HG03175 (cell line): ENCODE data around the gene RAP1GAP.
"Not testable (repeated sequence)": the region's sequence is repeated elsewhere in the genome, so short reads cannot be mapped to it uniquely, and the experiment has no call there.

ENCODE experiments used
- ATAC-seq: cut with Tn5 transposase; IDR thresholded peaks from one replicate; pipeline ENCODE4 v1.9.1; 2021; ENCODE audit warnings: mild to moderate bottlenecking, moderate library complexity; ENCODE audit not compliant: unreplicated experiment

The RAP1GAP gene

DNA sequence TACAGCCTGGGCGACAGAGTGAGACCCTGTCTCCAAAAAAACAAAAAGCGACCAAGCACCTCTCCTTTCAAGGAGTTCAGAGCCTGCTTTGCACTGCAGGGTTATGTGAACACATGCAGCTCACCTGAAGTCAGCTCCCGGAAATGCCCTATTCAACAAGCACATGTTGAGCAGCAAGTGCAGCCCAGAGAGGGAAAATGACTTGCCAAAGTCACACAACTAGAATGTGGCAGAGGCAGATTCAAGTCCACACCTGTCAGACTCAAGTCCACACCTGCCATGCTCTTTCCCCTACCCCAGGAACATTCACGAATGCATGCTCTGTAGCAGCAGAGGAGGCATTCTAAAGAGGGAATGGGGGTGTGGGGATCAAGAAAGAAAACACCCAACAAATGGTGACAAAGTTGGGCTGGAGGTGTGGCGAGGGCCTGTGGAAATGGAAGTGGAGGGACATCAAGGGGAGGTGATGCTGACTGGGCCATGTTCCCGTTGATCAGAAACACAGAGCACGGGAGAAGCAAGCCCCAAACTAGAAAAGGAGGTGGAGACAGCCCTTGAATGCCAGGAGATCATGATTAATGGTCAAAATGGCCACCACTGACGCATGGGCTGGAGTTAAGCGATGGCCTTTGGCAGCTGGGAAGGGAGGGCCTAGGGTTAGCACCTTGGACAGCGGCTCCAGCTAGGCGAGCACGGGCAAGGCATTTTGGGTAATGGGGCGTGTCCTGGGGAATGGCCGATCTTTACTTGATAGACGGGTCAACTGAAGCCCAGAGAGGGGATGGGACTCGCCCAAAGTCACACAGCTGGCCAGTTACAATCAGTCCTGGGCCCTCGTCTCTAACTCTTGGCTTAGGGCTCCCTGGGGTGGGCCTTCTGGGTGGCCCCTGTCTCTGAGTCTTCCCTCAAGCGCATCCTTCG lies 21.5 kb downstream of the RAP1GAP start:
- no peak for ATAC-seq

DNA sequence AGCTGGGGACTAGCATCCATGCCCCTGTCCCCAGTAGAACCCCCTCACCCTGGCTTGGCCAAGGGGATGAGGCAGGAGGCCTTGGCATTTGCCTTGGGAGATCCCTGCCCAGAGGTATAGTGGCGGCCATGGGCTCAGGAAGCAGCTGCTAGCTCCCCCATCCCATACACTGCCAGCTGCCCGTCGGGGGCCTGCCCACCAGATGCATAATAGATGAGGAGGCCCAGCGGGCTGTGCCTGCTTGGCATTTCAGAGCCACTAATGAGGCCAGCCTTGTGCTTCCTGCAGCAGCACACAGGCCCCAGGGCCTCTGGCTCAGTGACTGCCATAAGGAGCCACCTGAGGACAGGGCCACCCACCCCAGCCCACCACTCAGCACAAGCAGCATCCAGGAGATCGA lies 23.6 kb downstream of the RAP1GAP start:
- no peak for ATAC-seq

- no peak for ATAC-seq
Measured at GRCh38 chr1:21644906-21645305, 24.3 kb downstream of the RAP1GAP start.

DNA sequence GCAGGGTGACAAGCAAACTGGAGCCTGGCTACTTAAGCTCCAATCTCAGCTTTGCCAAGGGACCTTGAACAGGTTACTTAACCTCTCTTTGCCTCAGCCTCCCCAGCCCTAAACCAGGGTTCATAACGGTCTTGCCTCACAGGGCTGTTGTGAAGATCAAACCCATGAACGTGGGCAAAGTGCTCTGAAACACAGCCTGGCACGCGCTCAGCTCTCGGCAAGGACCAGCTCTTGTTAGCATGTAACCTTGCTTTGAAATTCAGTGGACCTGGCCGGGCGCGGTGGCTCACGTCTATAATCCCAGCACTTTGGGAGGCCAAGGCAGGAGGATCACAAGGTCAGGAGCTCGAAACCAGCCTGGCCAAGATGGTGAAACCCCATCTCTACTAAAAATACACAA lies 24.8 kb downstream of the RAP1GAP start:
- ATAC-seq, result no peak

DNA sequence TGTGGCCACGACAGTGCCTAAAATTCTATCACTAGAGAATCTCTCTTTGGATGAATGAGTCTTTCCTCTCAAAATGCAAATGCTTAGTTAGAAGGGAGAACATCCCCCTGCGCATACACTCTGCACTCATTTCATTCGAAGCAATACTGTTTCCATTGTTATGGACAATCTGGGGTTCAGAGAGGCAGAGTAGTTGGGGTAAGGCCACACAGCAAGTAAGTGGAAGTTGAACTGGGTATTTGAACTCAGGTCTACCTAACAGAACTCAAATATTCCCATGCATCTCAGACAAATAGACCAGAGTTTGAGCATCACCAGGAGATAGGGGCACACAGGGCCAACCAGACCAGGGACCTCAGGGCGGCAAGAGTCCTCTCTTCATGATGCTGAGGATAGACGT lies 25.5 kb downstream of the RAP1GAP start:
- ATAC-seq, result no peak

DNA sequence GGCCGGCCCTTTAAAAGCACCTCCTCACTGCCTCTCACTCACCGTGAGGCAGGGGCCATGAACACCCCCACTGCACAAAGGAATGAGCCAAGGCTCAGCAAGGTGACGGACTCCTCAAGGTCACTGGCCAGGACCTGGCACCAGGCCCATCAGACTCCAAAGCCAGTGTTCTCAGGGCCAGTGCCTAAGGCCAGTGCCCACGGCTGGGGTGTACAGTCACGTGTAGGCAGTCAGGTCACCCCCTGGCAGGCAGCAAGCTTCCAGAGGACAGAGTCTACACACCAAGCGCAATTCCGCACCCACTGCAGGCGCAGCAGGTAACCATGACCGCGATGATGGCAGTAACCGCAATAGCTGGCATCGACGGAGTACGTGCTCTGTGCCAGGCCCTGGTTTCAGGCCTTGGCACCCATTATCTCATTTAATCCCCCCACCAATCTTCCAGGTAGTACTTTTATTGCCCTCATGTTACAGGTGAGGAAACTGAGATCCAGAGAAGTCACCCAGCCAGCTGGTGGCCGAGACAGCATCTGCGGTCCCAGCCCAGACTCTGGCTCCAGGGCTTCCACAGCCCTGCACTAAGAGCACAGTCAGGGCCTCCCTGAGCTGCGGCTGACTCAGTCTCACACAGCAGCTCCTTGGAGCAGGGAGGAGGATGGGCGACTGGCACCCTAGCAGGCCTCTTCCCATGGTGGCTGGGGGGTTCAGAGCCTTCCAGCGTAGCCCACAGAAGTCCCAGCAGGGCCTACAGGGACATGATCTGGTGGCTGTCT lies 27.0 kb downstream of the RAP1GAP start:
- no peak for ATAC-seq

- ATAC-seq, result no peak
Measured at GRCh38 chr1:21641537-21641936, 27.6 kb downstream of the RAP1GAP start.

- no peak for ATAC-seq
Measured at GRCh38 chr1:21641076-21641475, 28.1 kb downstream of the RAP1GAP start.

DNA sequence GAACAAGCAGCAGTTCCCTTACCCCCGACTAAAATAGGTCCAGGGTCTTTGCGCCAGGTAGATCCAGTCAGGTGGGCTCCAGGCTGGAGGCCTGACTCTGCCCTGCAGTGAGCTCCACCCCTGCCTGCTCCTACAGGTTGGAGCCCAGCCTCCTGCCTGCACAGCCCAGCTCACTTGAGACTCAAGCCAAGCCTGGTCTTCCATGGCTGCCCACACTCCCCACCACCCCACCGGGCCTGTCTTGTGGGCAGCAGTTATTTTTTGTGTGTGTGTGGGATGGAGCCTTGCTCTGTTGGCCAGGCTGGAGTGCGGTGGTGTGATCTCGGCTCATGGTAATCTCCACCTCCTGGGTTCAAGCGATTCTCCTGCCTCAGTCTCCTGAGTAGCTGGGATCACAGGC lies 28.5 kb downstream of the RAP1GAP start:
- no peak for ATAC-seq

GRCh38 chr1:21639594-21640041 lies 29.5 kb downstream of the RAP1GAP start:
- ATAC-seq, result no peak

DNA sequence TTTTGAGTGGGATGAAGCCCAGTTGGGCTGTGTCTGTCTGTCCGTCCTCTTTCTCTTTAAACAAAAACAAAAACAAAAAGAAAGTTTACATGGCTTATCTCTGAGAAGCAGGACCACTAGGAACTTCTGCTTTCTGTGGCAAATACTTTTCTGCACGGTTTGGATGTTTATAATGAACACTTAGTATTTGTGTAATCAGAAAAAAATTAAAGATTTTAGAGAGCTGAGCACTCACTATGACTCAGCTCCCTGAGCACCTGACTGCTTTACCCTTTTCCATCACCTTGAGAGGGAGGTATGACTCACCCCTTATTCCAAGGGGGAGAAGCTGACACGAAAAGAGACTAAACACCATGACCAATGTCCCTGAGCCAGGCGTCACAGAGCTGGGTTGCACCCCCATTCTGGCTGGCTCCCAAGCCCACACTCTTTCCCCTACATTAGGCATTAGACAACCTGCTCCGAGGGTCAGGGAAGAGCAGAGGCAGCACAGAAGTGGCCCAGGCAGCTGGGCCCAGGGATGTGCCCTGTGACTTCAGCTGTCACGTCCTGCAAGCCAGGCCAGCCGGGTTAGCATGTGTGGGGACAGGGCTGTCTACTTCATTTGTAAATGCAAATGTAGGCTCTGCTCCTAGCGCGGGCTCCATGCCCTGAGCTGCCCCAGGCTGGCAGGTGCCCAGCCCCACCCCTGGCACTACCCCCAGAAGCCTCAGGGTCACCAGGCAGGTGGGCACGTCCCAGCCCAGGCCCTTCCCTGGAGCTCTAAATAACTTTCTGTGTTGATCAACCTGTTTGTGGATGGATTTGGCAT lies 30.4 kb downstream of the RAP1GAP start:
- no peak for ATAC-seq

GRCh38 chr1:21637514-21637913 lies 31.6 kb downstream of the RAP1GAP start:
- no peak for ATAC-seq

DNA sequence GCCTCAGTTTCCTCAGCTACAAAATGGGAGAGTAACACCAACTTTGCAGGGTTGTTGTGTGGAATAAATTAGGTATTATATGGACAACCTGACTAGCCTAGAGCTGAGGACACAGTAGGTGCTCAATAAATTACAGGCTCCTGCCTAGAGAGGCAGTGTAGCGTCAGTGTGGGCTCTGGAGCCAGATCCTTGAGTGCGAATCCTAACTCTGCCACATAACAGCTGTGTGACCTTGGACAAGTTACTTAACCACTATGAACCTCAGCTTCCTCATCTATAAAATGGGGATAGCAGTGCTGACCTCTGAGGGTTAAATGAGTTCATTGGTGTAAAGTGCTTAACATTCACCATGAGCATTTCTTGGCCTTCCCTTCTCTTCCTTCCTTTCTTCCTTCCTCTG lies 33.1 kb downstream of the RAP1GAP start:
- no peak for ATAC-seq

GRCh38 chr1:21634806-21635535 lies 34.2 kb downstream of the RAP1GAP start:
- ATAC-seq, result no peak

- ATAC-seq, result no peak
Measured at GRCh38 chr1:21633992-21634805, 35.0 kb downstream of the RAP1GAP start.

GRCh38 chr1:21633141-21633755 lies 35.9 kb downstream of the RAP1GAP start:
- no peak for ATAC-seq

- ATAC-seq, result no peak
Measured at GRCh38 chr1:21631944-21632887, 36.9 kb downstream of the RAP1GAP start.

- ATAC-seq, result not testable (repeated sequence)
Measured at GRCh38 chr1:21631590-21631943, 37.6 kb downstream of the RAP1GAP start.
